CMK (cell line): ENCODE measurements around the gene OLFM1.

Source experiments
- DNase-seq: peaks from one replicate; pipeline ENCODE4 v3.0.0-alpha.2; 2010; ENCODE audit warnings: low read depth

The OLFM1 gene

DNA sequence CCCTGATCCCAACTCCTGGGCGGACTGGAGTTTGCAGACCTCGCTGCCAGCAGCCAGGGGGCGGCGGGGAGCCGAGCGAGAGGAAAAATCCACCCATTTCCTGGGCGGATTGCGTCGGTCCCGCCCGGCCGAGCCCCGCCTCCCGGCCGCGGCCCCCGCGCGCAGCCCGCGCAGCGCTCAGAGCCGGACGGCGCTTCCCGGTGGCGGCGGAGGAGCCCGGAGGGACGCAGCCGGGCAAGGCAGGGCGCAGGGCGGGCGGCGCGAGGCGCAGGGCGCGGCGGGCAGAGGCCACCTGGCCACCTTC lies at the start of gene OLFM1:
TSS of gene OLFM1 (plus strand) at position 180 of the 304 bp plus-strand sequence. CDS start 322 bp downstream, outside the sequence.
- no peak for DNase-seq

DNA sequence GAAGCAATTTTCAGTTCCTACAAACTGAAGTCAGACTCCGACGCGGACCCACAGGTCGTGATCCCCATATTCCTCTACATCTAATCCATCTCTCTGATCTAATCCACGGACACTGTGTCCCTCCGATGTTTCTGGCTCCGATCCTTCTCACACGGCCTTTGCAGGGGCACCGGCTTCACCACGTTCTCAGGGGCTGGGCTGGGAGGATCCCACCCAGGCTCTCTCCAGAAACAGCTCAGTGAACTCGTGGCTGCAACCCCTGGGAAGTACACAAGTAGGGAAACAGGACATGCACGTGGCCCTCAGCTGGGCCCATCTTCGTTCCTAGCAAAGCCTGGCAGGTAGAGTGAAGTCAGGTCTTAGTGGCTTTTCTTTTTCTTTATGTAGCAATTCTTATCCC lies 49.1 kb upstream of the OLFM1 start:
- DNase-seq, result no peak

GRCh38 chr9:135038826-135039225 lies 48.6 kb upstream of the OLFM1 start:
- DNase-seq, result no peak

DNA sequence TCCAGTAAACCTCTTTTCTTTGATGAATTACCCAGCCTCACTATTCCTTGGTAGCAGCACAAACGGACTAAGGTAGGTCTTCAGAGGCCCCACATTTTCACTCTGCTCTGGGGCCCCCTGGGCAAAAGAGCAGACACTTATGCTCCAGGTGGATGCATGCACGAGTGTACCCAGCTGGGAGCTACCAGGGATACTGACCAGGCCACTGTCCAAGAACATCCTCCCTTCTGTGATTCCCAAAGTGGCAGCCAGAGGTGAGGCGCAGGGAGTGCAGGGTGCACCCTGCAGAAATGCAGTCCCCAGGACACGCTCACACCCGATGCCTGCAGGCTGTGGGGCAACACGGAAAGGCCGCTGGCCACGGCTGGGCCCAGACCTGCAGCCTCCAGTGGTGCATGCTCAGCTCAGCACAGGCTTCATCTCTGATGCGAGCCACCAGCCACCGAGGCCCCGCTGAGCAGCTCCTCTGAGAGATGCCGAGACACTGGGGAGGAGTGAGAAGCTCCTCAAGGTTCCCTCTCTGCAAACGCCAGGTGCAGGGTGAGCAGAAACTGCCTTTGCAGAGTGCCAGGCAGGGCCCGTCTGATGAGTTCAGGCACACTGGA lies 48.1 kb upstream of the OLFM1 start:
- no peak for DNase-seq

GRCh38 chr9:135039916-135040645 lies 47.4 kb upstream of the OLFM1 start:
- no peak for DNase-seq

DNA sequence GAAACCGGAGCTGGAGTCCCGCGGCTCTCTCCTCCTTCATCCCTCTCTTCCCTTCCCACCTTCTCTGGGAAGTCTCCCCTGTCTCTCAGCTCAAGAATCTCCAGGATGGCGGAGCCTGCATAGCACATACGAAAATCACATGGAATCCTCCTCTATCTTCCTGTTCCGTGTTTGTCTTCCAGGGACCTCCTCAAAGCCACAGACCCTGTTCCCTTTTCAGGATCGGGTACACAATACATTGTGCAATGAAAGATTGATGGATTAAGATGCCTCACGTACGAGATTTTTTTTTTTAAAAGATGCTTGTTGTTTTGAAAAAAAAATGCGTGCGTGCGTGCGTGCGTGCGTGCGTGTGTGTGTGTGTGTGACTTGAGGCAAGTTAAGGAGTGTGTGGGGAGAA lies 46.6 kb upstream of the OLFM1 start:
- no peak for DNase-seq

DNA sequence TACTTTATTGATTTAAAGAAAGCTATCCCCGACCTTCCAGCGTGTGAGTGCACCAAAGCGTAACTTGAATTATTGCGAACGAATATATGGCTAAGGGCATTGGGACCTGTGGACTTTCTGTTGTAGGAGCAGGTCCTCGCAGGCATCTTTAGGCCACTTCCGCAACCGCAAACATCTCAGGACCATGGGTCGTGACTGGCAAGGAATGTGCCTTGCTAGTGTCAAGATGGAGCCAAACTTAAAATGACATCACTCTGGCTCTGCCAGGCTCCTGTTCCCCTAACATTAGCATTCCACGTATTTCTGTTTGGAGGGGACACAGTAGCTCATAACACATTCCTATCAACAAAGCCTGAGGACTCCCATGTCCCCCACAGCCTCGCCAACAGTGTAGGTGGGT lies 44.1 kb upstream of the OLFM1 start:
- DNase-seq, result no peak

- no peak for DNase-seq
Measured at GRCh38 chr9:135045264-135045927, 42.1 kb upstream of the OLFM1 start.

- no peak for DNase-seq
Measured at GRCh38 chr9:135045928-135046738, 41.3 kb upstream of the OLFM1 start.

- DNase-seq, result no peak
Measured at GRCh38 chr9:135046739-135047350, 40.6 kb upstream of the OLFM1 start.

DNA sequence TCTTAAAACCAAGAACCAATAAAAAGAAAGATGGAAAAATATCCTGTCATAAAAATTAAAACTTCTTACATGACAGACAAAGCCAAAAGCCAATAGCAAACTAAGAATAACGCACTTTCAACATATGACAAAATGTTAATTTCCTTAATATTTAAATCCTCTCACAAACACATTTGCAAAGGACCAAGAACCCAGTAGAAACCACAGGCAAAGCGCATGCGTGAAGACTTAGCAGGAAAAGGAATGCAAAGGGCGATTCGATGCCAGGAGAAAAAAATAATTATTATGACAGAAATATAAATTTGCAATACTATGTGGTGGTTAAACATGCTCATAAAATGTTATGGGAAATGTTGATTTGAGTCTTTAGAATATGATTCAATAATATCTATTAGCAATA lies 39.9 kb upstream of the OLFM1 start:
- DNase-seq, result no peak

DNA sequence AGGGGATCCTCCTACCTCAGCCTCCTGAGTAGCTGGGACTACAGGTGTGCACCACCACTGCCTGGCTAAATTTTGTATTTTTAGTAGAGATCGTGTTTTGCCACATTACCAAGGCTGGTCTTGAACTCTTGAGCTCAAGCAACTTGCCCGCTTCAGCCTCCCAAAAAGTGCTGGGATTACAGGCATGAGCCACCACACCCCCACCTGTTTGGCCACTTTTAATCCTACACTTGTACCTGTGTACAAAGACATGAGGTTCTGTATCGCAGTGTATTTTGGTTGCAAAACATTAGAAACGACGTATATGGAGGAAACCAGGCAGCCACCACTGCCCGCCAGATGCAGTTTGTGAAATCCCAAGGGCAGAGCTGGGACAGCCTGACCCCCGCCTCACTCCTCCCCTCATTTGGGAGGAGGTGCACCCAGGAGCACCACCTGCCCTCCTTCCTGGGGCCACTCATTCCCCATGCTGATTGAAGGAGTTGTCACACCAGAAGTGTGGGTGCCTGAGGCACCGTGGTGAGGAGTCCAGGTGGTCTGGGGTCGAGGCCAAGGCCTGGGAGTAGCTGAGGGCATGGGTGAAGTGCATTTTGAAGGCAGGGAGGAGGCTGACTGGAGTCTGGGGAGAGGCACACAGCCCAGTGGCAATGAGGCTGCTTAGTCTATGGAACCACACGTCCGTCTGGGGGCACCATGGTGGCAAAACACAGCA lies 39.3 kb upstream of the OLFM1 start:
- no peak for DNase-seq

- no peak for DNase-seq
Measured at GRCh38 chr9:135048758-135049444, 38.6 kb upstream of the OLFM1 start.

DNA sequence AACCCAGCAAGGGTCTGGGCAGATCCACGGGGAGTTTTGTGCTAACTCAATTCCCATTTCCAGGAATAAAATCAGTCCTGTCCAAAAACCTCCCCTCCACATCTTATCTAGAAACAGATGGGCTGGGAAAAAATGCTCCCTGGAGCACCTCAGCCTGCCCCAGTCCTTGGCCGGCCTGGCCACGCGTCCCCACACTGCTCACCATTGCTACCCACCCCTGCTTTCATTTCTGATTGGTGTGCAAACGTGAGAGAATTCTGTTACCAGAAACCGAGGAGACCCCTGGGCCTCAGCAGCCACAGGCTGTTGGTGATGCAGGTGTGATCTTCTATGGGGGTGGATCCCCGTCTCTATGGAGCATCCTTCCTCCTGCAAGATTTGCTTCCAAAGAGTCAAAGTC lies 38.0 kb upstream of the OLFM1 start:
- no peak for DNase-seq

GRCh38 chr9:135050072-135050990 lies 37.1 kb upstream of the OLFM1 start:
- no peak for DNase-seq

- DNase-seq, result no peak
Measured at GRCh38 chr9:135051316-135052038, 36.0 kb upstream of the OLFM1 start.

DNA sequence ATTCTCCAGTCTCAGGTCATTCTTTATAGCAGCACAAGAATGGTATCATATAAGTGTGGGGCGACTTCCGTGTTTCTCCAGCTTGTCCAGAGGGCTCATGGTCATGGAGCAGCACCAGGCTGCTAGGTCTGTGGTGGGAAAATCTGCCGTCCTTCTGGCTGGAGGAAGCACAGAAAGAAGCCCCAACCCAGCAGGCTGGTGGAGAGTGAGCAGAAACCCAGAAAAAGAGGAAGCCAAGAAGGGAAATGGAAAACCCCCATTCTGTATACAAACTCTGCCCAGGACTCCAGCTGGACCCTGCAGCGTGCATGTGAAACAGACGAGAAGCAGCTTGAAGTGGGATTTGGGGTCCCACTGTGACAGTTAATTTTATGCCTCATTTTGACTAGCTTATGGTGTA lies 34.3 kb upstream of the OLFM1 start:
- no peak for DNase-seq

GRCh38 chr9:135055181-135055580 lies 32.3 kb upstream of the OLFM1 start:
- DNase-seq, result no peak

DNA sequence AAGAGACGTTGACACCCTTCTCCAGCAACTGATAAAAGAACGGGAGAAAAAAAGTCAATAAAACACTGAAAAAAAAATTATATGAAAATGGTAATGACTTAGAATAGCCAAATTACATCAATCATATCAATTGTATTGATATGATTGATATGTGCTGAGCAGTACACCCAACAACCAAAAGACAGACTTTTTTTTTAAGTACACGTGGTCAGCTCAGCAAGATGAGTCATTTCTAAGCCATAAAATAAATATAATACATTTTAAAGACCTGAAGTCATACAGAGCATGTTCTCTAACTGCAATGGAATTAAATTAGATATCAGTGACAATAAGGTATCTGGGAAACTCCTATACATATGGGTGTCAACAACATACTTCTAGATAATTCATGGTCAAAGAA lies 30.9 kb upstream of the OLFM1 start:
- no peak for DNase-seq
